HG02759 (cell line): ENCODE measurements around the gene SMIM29.
A peak's percentile ranks its signal among the peaks of the same experiment; 100 is the strongest.
"Not testable (repeated sequence)": the region's sequence is repeated elsewhere in the genome, so short reads cannot be mapped to it uniquely, and the experiment has no call there.

Experiments used
- ATAC-seq: cut with Tn5 transposase; IDR thresholded peaks from one replicate; pipeline ENCODE4 v1.9.1; 2021; ENCODE audit warnings: mild to moderate bottlenecking, moderate library complexity; ENCODE audit not compliant: unreplicated experiment

The SMIM29 gene

DNA sequence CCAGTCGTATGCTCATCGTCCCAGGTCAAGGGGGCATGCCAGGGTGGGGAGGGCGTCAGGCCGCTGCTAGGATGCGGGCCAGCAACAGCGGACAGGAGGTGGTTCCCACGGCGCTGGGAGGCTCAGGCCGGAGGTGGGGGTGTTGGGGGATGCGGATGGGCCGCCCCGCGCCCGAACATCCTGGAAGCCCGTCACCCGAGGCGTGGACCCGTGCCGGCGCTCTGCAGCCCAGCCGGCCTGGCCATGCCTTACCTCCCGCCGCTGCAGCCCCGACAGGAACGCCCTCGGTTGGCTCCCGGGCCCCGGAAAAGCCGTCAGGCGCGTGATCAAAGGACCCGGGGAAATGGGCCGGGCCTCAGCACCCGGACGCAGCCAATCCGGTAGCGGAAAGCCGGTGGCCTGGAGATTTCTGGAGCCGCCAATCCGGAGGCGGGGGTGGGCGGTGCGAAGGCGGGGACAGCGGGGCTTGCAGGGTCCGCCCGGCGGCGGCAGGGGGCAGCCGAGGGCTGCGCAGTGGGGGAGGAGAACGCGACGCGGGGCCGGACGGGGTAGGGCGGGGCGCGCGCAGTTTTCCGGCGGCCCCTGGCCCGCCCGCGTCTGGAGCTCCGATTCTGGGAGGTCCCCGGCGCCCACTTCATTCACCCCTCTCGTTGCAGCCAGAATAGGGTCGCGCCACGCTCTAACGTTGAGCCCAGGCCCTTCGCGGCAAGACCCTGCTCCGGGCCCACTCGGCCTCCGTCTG lies at the start of gene SMIM29:
SMIM29 (minus strand) TSS at position 280 of the 742 bp plus-strand sequence. CDS start 1,215 bp downstream, outside the sequence.
- peak; percentile 90 for ATAC-seq

DNA sequence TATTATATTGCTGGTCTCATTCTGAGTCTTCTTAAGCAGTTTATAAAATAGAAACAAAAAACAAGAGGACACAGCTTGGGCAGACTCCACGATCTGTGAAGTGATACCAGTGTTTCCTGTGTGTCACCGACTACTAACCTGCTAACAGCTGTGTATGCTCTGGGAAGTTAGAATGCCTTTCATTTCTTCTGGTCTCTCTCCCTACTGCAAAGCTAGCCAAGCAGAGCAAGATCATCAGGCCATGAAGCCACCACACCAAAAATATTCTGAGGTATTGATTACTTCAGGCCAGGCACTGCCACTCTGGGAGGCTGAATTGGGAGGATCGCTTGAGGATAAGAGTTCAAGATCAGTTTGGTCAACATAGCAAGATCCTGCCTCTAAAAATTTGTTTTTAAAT lies 46.9 kb upstream of the SMIM29 start:
- ATAC-seq = peak; percentile 90

DNA sequence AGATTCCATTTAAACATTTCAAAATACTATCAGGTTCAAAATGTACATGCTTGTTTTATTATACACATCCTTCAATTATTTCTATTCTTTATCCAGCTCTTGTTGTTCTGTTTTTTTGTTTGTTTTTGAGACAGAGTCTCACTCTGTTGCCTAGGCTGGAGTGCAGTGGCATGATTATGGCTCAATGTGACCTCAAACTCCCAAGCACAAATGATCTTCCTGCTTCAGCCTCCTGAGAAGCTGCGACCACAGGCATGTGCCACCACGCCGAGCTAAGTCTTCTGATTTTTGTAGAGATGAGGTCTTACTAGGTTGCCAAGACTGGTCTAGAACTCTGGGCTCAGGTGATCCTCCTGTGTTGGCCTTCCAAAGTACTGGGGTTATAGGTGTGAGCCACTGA lies 44.1 kb upstream of the SMIM29 start:
- no peak for ATAC-seq

DNA sequence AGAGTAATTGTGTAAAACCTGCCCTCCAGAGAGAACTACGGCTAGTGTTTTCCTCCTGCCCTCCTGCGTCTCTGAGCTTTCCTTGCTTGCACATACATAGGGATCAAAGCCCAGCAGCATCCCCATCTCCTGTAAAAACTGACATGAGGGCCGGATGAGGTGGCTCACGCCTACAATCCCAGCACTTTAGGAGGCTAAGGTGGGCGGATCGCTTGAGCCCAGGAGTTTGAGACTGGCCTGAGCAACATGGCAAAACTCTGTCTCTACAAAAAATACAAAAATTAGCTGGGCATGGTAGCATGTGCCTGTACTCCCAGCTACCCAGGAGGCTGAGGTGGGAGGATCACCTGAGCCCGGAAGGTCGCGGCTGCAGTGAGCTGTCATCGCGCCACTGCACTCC lies 40.3 kb upstream of the SMIM29 start:
- ATAC-seq = no peak

DNA sequence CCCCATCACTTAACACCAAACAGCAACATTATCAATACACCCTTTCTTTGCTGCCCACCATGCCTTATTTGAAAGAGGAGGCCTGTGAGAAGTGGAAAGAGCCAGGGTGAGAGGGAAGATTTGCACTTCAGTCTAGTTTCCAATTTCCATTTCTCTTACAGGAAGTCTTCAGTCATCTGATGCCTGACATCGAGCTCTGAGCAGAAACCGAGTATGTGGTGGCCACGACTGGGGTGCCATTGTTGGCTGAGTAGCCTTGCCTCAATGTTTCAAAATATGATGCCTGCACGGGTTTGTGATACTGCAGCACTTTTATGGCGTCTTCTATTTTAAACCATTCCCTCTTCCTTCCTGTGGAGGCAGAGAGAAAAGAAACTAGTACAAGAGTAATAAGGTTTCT lies 39.8 kb upstream of the SMIM29 start:
- ATAC-seq = no peak

DNA sequence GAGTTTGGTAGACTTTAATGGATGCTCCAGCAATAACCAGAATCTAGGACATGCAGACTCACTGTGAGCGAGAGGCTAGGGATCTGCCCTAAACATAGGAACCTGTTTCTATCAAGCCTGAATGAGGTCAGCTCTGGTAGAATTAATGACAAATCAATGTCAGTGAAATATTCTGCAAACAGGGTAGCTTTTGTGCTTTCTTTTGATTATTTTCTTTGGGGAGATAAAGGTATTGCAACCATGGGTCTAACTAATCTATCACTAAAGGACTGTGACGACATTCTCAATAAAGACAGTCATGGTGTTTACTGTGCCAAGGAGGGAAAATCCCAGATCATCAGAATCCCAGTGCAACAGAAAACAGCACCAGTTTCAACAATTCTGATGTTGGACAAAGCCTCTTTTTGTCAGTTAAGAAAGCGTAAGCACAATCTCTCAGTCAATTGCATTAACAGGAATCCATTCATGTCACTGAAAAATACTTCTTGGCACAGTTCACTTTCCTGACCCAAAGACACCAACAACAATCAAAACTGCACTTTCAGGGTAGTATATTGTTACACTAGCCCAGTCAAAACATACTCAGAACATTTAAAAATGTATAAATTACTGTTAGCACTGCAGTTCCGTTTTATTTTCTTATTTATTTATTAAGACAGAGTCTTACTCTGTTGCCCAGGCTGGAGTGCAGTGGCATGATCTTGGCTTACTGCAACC lies 36.8 kb upstream of the SMIM29 start:
- ATAC-seq = no peak

DNA sequence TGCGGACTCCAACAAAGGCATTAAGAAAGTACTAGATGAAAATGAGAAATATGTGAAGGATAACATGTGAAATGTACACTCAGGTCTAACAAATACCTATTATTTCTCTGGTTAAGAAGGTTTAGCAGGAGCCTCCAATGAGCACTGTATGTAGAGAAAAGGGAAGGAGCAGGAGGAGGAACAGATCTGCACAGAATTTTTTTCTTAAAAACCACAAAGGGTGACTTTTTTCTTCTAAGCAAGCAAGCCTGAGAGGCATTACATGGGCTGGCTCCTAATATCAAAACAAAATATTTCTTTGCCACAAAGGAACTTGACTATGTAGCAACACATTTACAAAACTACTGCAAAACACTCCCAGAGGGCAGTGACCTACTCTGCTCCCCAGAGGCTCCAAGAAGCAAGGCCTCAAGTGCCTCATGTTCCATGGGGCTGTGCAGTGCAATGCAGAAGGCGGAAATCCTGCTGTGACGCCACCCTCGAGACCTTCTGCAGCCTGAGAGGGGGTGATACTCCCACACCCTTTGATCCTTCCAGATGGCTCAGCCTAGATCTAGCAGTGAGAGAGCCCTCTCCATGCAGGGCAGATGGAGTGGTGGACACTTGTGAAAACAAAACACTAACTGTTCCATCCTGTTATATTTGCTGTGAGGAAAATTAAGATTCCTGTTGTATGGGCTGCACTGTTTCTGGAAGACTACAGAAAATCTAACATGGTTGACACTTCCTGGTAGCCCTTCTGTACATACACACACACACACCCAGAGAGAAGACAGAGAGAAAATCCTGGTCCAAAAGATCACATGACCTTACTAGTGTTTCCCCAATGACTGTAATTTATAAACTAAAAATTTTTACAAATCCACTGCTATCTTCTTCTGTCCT lies 36.0 kb upstream of the SMIM29 start:
- ATAC-seq = no peak

DNA sequence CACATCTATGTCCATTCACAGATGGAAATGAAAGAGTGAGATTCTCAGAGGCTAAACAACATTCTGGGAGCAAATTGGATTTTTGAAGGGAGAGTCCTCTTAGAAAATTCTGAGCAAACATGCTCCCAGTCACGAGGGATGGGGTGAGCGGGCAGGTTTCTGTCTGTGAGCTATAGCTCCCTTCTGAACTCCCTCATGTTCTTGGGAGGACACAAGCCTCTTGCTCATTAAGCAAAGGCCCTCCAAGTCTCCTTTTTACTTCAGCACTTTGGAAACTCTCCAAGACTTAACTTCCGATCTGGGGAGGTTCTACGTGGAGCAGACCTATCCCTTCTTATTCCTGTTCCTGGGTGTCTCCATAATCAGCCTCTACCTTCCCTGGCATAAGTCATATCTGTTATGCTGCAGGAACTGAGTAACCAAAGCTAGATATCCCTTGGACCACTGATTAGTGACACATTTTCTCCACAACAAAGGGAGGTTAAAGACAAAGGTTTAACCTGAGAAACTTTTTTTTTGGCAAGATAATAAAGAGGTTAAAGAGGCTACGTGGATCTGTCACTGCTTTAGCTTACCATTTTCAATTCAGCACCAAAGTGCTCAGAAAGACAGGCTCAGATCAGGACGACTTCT lies 33.0 kb upstream of the SMIM29 start:
- no peak for ATAC-seq

DNA sequence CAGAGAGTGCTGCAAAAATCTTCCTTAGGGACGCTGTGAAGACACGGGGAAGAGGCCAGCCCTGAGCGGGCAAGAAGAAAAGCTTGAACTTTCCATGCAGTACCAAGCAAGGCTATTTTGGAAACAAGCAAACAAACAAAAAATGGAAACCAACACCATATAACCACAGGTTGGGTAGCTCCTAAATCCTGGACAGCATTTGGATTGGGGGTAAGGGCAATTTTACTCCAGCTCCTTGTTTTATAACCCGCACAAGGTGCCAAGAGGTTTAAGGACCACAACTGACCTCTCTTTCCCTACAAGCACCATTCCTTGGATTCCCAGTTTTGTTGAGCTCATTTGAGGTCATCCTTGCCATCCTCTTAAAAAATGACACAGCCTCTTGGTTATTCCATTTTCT lies 31.4 kb upstream of the SMIM29 start:
- no peak for ATAC-seq

DNA sequence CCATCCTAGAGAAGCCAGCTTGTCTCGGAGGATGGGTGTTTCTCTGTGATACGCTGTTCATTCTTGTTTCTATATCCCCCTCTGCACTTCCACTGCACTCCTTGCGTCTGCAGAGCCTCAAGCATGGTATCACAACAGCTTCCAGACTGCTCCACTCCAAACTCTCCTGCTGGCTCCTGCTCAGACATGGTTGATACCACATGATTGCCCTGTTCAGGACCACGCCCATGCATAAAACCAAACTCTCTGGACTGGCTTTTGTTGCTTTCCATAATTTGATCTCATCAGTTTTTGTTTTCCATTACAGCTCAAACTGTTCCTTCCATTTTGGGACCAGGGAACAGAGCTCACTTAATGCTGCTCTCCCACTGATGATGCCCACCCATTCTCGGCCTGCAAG lies 30.0 kb upstream of the SMIM29 start:
- no peak for ATAC-seq

DNA sequence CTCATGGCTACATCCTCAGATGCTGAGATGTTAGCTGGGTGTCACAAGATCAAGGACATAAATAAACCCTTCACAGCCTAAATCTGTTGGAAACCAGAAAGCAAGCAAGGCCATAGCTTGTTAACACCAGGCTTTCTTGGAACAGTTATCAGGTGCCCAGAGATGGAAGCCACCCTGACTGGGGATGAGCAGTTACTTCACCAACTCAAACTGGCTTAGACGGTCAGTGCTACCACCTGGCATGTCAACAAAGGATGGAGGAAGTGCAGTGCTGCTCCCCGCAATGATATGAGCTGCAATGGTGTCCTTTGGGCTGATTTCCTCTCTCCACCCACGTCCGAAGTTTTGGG lies 28.9 kb upstream of the SMIM29 start:
- no peak for ATAC-seq

DNA sequence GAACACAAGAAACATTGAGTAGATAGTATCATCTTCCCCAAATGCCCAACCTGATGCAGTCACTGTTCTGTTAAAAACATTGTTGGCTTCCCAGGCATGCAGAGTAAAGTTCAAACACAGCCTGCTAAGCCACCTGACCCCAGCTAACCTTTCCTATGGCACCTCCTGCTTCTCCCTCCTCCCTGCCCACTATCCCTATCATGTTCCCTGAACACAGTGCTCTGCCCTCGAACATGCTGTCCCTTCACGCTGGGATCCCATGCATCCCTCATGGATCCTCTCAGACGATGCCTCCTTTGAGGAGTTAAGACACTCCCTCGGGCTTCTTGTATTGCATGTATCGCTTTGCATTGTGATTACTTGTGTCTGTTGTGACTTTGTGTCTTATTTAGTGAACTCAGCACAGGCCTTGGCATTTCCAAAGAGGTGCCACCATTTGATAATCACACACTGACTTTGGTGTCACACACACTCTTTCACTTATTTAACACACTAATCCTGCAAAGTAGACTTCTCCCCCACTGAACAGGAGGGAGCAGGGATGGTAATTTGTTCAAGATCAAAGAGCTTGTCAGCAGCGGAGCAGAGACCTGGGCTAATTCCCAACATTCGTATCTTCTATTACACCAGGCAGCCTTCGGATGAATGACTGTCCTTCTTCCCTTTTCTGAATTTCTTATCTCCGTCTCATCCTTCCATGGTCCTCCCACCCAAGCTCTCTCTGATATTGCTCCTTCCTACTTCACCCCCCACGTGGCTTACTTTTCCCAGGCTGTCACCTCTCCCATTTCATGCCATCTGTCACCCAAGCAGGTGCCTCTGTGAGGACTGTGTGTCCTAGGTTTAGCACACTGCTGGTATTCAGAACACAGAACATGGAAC lies 28.3 kb upstream of the SMIM29 start:
- no peak for ATAC-seq

DNA sequence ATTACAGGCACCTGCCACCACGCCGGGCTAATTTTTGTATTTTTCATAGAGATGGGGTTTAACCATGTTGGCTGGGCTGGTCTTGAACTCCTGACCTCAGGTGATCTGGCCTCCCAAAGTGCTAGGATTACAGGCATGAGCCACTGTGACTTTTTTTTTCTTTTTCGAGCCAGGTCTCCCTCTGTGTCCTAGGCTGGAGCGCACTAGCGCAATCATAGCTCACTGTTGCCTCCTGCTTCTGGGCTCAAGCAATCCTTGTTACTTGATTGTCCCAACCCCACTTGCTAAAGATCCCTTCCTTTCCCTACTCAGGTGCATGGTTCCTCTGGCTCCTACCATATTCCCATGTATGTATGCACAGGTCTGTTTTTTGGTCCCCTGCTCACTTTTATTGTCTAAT lies 27.4 kb upstream of the SMIM29 start:
- ATAC-seq = no peak

DNA sequence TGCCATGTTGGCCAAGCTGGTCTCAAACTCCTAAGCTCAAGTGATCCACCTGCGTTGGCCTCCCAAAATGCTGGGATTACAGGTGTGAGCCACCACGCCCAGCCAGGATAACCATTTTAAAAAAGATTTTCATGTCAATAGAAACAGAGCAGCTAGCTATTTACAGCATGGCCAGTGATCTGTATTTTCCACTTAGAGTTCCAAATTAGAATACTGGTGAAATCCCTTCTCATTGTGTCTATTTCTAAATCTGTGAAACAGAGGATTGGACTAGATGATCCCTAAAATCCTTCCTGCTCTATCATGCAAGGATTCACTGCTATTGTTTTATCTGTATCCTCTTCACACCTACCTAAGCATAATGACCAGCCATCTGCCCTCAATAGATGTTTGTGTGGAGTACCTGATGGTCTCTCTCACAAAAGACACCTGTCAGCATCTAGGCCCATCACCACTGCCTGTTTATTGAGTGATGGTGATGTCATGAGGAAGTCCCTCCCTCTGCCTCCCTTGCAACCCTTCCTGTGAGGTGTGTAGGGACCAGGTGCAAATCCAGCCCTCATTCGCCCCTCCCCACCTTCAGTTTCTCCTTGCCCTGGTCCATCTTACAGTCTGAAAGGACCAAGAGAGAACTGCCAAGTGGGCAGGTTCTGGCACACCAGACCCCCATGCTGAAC lies 26.5 kb upstream of the SMIM29 start:
- no peak for ATAC-seq

DNA sequence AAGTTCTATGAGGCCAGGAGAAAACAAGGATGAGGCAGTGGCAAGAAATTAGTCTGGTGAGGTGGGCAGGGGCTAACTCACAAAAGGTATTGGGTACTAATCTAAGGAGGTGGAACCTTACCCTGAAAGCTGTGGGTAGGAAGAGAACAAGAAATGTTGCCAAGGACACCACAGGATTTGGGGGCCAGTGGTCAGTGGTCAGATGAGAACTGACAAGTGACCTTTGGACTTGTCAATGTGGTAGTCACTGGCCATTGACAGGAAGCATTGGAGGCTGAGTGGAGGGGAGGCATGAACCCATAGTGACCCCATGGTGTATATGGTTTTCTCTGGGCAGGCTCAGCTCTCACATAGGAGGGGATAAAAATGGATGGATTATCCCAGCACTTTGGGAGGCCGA lies 25.3 kb upstream of the SMIM29 start:
- no peak for ATAC-seq

DNA sequence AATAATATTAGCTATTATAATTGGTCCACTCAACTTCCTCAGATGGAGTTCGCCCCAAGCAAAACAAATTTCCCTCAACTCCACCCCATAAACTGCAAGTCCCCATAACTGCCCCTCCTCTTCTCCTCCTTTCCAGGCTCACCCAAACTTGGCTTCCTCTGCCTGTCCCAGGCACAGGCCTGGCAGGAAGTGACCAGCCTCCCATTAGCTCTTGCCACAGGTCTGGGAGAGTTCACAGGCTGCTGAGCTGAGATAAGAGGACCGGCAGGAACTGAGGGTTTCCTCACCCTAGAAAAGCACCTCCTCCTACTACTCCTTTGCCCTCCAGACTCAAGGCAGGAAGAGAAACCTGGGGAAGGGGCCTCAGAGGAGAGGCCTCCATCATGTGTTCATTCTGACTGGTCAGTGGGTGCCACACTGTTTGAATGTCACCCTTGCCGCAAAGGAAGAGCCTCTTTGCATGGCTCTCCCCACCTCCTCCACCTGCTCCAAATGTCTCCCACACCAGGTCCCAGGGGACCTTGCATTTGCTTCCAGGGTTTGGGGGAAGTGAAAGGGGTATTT lies 24.5 kb upstream of the SMIM29 start:
- ATAC-seq = no peak

DNA sequence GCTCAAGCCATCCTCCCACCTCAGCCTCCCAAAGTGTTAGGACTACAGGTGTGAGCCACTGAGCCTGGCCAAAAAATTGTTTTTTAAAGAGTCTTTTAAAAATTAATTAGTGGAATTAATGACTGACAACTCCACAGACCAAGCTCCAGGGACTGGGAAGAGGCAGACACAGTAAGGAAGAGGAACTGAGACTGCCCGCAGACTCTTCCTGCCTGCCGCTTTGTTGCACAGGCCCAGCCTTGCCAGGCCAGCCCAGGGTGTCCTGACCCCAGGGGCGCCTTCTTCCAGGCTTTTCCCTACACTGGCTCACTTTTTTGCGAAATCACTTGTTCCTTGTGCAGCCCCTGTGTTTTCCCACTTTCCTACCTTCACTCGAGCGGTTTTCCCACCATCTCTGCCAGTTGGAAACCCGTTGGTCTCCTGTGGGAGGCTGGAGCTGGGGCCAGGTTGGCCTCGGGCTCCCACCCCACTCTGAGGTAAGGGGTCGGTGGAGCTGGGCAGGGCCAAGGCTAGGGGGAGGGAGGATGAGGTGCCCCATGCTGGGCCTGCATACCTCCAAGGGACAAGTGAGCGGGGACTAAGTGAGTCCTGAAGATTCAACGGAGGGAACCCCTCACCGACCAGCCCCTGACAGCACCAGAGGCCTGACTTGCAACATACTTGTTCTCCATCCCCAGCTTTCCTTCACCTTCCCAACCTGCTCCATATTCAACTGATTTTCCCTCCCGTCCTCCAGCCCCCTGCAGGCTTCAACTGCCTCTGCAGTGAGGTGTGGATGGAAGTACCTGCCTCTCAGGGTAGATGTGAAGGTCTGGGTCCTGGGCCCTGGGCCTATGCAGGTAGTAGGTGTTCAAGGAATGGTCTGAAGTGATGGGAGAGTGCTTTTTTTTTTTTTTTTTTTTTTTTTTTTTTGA lies 23.5 kb upstream of the SMIM29 start:
- ATAC-seq = no peak

DNA sequence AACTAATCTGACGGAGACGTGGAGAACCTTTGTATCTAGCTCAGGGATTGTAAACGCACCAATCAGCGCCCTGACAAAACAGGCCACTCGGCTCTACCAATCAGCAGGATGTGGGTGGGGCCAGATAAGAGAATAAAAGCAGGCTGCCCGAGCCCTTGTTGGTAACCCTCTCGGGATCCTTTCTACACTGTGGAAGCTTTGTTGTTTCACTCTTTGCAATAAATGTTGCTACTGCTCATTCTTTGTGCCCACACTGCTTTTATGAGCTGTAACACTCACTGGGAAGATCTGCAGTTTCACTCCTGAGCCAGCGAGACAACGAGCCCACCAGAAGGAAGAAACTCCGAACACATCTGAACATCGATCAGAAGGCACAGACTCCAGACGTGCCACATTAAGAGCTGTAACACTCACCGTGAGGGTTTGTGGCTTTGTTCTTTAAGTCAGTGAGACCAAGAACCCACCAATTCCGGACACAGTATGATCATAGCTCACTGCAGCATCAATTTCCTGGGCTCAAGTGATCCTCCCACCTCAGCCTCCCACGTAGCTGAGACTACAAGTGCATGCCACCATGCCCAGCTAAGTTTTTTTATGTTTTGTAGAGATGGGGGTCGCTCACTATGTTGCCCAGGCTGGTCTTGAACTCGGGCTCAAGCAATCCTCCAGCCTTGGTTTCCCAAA lies 21.0 kb upstream of the SMIM29 start:
- not testable (repeated sequence) for ATAC-seq
